ENCODE measurements around the gene NKAIN2.

The NKAIN2 gene

GRCh38 chr6:124753001-124753400 is 949.3 kb downstream of the NKAIN2 start:
- Histone ChIP-seq H3K9me3 (no peaks in the 10 kb centered on the region), H3K4me1 (ENCODE audit: control insufficient read depth in 1 of 2, insufficient read depth in 1 of 2, low read depth in 1 of 2, low read length in 1 of 2) (no peaks in the 10 kb centered on the region), H3K27me3 (no peaks in the 10 kb centered on the region), H3K36me3 (no peaks in the 10 kb centered on the region), H3K4me3 (ENCODE audit: low read depth in 1 of 2, low read length in 1 of 2) (no peak overlapping the region), H3K27ac (no peak overlapping the region)
- TF ChIP-seq, protein P1, sequence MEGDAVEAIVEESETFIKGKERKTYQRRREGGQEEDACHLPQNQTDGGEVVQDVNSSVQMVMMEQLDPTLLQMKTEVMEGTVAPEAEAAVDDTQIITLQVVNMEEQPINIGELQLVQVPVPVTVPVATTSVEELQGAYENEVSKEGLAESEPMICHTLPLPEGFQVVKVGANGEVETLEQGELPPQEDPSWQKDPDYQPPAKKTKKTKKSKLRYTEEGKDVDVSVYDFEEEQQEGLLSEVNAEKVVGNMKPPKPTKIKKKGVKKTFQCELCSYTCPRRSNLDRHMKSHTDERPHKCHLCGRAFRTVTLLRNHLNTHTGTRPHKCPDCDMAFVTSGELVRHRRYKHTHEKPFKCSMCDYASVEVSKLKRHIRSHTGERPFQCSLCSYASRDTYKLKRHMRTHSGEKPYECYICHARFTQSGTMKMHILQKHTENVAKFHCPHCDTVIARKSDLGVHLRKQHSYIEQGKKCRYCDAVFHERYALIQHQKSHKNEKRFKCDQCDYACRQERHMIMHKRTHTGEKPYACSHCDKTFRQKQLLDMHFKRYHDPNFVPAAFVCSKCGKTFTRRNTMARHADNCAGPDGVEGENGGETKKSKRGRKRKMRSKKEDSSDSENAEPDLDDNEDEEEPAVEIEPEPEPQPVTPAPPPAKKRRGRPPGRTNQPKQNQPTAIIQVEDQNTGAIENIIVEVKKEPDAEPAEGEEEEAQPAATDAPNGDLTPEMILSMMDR (IDR thresholded peaks at IDR 0.05): no peak

DNA sequence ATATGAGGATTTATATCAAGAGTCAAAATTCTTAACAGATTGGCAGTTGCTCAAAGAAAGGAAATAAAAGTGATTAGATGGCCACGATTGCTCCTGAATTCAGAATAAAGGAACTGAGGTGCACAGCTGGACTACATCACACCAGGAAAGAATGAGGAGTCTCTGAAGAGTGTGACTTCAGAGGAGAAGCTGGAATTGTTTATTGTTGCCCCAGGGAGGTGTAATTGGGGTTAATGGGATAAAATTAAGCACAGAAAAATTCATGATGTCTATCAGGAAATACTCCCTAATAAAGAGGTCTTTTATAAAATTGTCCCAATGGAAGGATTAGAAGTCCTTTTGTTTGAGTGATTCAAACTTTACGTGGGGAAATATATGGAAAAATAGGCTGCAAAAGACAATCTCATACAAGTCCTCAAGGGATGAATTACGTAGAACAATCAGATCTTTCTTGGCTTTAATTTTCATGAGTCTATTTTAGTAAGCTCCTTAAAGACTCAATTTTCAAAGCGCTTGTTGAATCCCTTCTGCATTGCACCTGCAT is 950.0 kb downstream of the NKAIN2 start:
- Histone ChIP-seq H3K9me3 (no peaks in the 10 kb centered on the region), H3K4me3 (ENCODE audit: low read depth in 1 of 2, low read length in 1 of 2) (no peak overlapping the region), H3K4me1 (ENCODE audit: control insufficient read depth in 1 of 2, insufficient read depth in 1 of 2, low read depth in 1 of 2, low read length in 1 of 2) (no peaks in the 10 kb centered on the region), H3K27ac (no peak overlapping the region), H3K27me3 (no peaks in the 10 kb centered on the region), H3K36me3 (no peaks in the 10 kb centered on the region)
- TF ChIP-seq, protein P1 (IDR thresholded peaks at IDR 0.05): no peak

DNA sequence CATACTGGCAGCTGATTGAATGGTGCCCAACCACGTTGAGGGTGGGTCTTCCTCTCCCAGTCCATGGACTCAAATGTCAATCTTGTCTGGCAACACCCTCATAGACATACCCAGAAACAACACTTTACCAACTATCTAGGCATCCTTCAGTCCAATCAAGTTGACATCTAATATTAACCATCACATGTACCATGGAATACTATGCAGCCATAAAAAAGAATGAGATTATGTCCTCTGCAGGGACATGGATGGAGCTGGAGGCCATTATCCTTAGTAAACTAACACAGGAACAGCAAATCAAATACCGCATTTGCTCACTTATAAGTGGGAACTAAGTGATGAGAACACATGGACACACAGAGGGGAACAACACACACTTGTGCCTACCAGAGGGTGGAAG is 951.7 kb downstream of the NKAIN2 start:
- Histone ChIP-seq H3K27ac (no peak overlapping the region), H3K4me1 (ENCODE audit: control insufficient read depth in 1 of 2, insufficient read depth in 1 of 2, low read depth in 1 of 2, low read length in 1 of 2) (no peaks in the 10 kb centered on the region), H3K36me3 (no peaks in the 10 kb centered on the region), H3K9me3 (no peaks in the 10 kb centered on the region), H3K27me3 (no peaks in the 10 kb centered on the region), H3K4me3 (ENCODE audit: low read depth in 1 of 2, low read length in 1 of 2) (no peak overlapping the region)
- TF ChIP-seq, protein P1 (IDR thresholded peaks at IDR 0.05): no peak

DNA sequence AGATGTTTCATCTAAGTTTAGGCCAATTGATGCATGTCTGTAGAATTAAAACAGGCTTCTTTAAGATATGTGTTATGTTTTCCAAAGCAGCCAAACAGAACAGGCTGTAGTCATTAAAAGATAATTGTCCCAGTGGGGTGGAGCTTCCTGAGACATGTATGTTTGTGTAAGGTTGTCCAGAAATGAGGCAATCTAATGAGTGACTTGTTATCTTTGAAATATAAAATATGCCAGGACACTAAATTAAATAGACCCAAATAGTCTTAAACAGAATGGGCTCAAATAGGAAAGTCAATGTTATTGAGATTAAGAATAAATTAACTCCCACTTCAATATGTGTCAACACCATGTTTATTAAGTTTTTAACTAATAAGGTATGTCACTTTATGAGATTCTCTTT is 953.9 kb downstream of the NKAIN2 start:
- TF ChIP-seq, protein P1 (IDR thresholded peaks at IDR 0.05): no peak
- no peaks in the 10 kb centered on the region for H3K27me3 ChIP-seq
- no peaks in the 10 kb centered on the region for H3K9me3 ChIP-seq
- no peaks in the 10 kb centered on the region for H3K4me1 ChIP-seq (ENCODE audit: control insufficient read depth in 1 of 2, insufficient read depth in 1 of 2, low read depth in 1 of 2, low read length in 1 of 2)
- no peak overlapping the region for H3K27ac ChIP-seq
- no peak overlapping the region for H3K4me3 ChIP-seq (ENCODE audit: low read depth in 1 of 2, low read length in 1 of 2)
- H3K36me3 ChIP-seq: no peaks in the 10 kb centered on the region

GRCh38 chr6:124758663-124759062 is 955.0 kb downstream of the NKAIN2 start:
- no peaks in the 10 kb centered on the region for H3K9me3 ChIP-seq
- TF ChIP-seq, protein P1 (IDR thresholded peaks at IDR 0.05): no peak
- H3K27me3 ChIP-seq: no peaks in the 10 kb centered on the region
- no peak overlapping the region for H3K27ac ChIP-seq
- no peak overlapping the region for H3K4me3 ChIP-seq (ENCODE audit: low read depth in 1 of 2, low read length in 1 of 2)
- no peaks in the 10 kb centered on the region for H3K4me1 ChIP-seq (ENCODE audit: control insufficient read depth in 1 of 2, insufficient read depth in 1 of 2, low read depth in 1 of 2, low read length in 1 of 2)
- H3K36me3 ChIP-seq: no peaks in the 10 kb centered on the region

DNA sequence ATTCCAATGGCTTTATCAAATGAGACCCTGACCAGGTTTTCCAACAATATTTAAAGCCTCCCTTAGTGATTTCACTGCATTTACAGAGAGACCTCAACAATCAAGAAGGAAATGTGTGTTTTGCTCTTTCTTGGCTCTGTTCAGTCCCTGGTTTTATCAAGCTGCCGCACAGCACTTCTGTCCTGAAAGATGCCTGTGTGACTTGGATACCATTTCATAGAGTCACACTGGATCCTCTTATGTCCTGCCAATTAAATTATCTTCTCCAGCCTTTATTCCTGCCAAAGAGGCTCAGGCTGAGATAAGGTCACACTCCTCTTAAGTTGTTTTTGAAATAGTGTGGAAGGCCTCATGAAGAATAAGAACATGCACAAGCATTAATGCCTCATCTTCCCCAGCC is 961.6 kb downstream of the NKAIN2 start:
- Histone ChIP-seq H3K36me3 (no peaks in the 10 kb centered on the region), H3K27ac (no peak overlapping the region), H3K27me3 (no peaks in the 10 kb centered on the region), H3K9me3 (no peaks in the 10 kb centered on the region), H3K4me3 (ENCODE audit: low read depth in 1 of 2, low read length in 1 of 2) (no peak overlapping the region), H3K4me1 (ENCODE audit: control insufficient read depth in 1 of 2, insufficient read depth in 1 of 2, low read depth in 1 of 2, low read length in 1 of 2) (no peaks in the 10 kb centered on the region)
- TF ChIP-seq, protein P1 (IDR thresholded peaks at IDR 0.05): no peak
